IPS DF 6.9 (cell line): ENCODE data around the gene CREBZF.
"Not testable (repeated sequence)": the region's sequence is repeated elsewhere in the genome, so short reads cannot be mapped to it uniquely, and the experiment has no call there.

Source experiments
- DNase-seq: peaks from one replicate; pipeline ENCODE4 v3.0.0-alpha.2; 2013; ENCODE audit warnings: low read depth, low spot score
- H3K27ac ChIP-seq: one replicate; pipeline ENCODE4 v1.5.1; 2013; ENCODE audit warnings: low read length, control low read depth
- H3K27me3 ChIP-seq: 2 replicates; pipeline ENCODE4 v1.6.1; 2013; ENCODE audit warnings: mild to moderate bottlenecking, low read length; ENCODE audit not compliant: control insufficient read depth, insufficient read depth
- H3K36me3 ChIP-seq: 2 replicates; pipeline ENCODE4 v1.6.1; 2013; ENCODE audit warnings: low read length; ENCODE audit not compliant: control insufficient read depth, insufficient read depth
- H3K4me1 ChIP-seq: 2 replicates; pipeline ENCODE4 v1.6.1; 2013; ENCODE audit warnings: low read length; ENCODE audit not compliant: control insufficient read depth, insufficient read depth
- H3K4me3 ChIP-seq: 2 replicates; pipeline ENCODE4 v1.5.1; 2013; ENCODE audit warnings: mild to moderate bottlenecking, low read length
- H3K9me3 ChIP-seq: 2 replicates; pipeline ENCODE4 v1.6.1; 2013; ENCODE audit warnings: low read length, inconsistent platforms; ENCODE audit not compliant: control insufficient read depth, insufficient read depth
- WGBS: extraction: QIAGEN DNeasy Blood & Tissue Kit; methylation state at CpG from one replicate; pipeline ENCODE4 v1.1.7; 2013; ENCODE audit warnings: mixed read lengths, missing lambda C conversion rate; ENCODE audit not compliant: insufficient read length, insufficient coverage; 5-methylcytosine and 5-hydroxymethylcytosine counted together

CREBZF gene

GRCh38 chr11:85619499-85619898, 45.4 kb downstream of the CREBZF start:
- no CpG with 5 or more reads among the region's 6 CpGs for WGBS
- no peak overlapping the region for H3K27ac ChIP-seq
- H3K9me3 ChIP-seq: no peaks in the 10 kb centered on the region
- no peaks in the 10 kb centered on the region for H3K4me1 ChIP-seq
- H3K27me3 ChIP-seq: no peaks in the 10 kb centered on the region
- DNase-seq: no peak
- H3K4me3 ChIP-seq: no peak overlapping the region
- no peaks in the 10 kb centered on the region for H3K36me3 ChIP-seq

DNA sequence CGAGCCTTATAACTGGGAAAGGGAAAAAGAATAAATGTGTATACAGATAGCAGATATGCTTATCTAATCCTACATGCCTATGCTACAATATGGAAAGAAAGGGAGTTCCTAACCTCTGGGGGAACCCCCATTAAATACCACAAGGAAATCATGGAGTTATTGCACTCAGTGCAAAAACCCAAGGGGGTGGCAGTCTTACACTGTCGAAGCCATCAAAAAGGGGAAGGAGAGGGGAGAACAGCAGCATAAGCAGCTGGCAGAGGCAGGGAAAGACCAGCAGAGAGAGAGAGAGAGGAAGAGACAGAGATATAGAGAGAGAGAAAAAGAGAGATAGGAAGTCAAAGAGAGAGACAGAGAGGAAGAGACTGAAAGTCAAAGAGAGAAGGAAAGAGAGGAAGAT, 53.3 kb downstream of the CREBZF start:
- H3K27ac ChIP-seq, H3K4me3 ChIP-seq, H3K4me1 ChIP-seq, DNase-seq, H3K27me3 ChIP-seq, H3K36me3 ChIP-seq, H3K9me3 ChIP-seq: not testable (repeated sequence)
- WGBS: no CpG with 5 or more reads among the region's 2 CpGs
